ENCODE data around the gene ERICH4. TPM values are rescaled to one million over a fixed set of nuclear protein-coding genes. Genes with fewer than 3 reads are reported as not detected.

The ERICH4 gene
- polyA plus RNA-seq, 1 of the 3 experiments (the other 2 are of a cell fraction), result not detected

- H4K20me1 ChIP-seq (ENCODE audit: insufficient read depth), result no peaks in the 10 kb centered on the region
- CTCF ChIA-PET, result interaction anchor here (0.7 kb wide), 1 partner anchor 14 kb away, joined by 3 read pairs; no protein-coding TSS in a partner anchor
These were observed 44.4 kb upstream of the ERICH4 start for GRCh38 chr19:41398598-41398997.

More at GRCh38 chr19:41398598-41398997, 44.4 kb upstream of the ERICH4 start:
- POLR2A ChIA-PET, result no interaction called here
- TF ChIP-seq REST (IDR thresholded peaks at IDR 0.05; ENCODE audit: low read depth, low read length) (no peak), EZH2phosphoT487 (IDR thresholded peaks at IDR 0.05; ENCODE audit: borderline replicate concordance, low read depth) (no peak), GABPA (IDR thresholded peaks at IDR 0.05; ENCODE audit: low read depth) (no peak), TAF1 (IDR thresholded peaks at IDR 0.05; ENCODE audit: borderline replicate concordance, low read depth, low read length) (no peak), FOSL2 (IDR thresholded peaks at IDR 0.05; ENCODE audit: borderline replicate concordance, low read depth) (no peak), FOXM1 (IDR thresholded peaks at IDR 0.05; ENCODE audit: low read depth) (no peak), RCOR1 (IDR thresholded peaks at IDR 0.05; ENCODE audit: low read length) (no peak), NFIC (IDR thresholded peaks at IDR 0.05; ENCODE audit: borderline replicate concordance) (no peak), RAD21 (IDR thresholded peaks at IDR 0.05; ENCODE audit: low read length) (no peak), NRF1 (IDR thresholded peaks at IDR 0.05; ENCODE audit: low read depth, low read length) (no peak), TEAD4 (IDR thresholded peaks at IDR 0.05; ENCODE audit: borderline replicate concordance, insufficient read depth) (no peak), TCF12 (IDR thresholded peaks at IDR 0.05) (no peak), YY1 (IDR thresholded peaks at IDR 0.05; ENCODE audit: low read depth) (no peak), GATA2 (CRISPR knock-in tag; IDR thresholded peaks at IDR 0.05) (no peak), ELF1 (IDR thresholded peaks at IDR 0.05) (no peak), MEF2A (IDR thresholded peaks at IDR 0.05; ENCODE audit: borderline replicate concordance, low read depth) (no peak), USF1 (IDR thresholded peaks at IDR 0.05; ENCODE audit: borderline replicate concordance, low read depth) (no peak), POLR2AphosphoS5 (IDR thresholded peaks at IDR 0.05; ENCODE audit: low read depth, low read length) (no peak), SMC3 (IDR thresholded peaks at IDR 0.05; ENCODE audit: low read depth, low read length) (no peak)
- Histone ChIP-seq H3K9me2 (no peaks in the 10 kb centered on the region), H3K4me2 (peak overlapping the region; percentile 99), H3K36me3 (replicated peaks in 1 of 2; ENCODE audit: control insufficient read depth in 1 of 2, insufficient read depth in 2 of 2, low read length in 1 of 2) (no peaks in the 10 kb centered on the region), H3K9ac (peak overlapping the region; percentile 95), H2AFZ (ENCODE audit: low read depth) (no peak overlapping the region), H3F3A (replicated peaks; ENCODE audit: insufficient read depth) (no peaks in the 10 kb centered on the region), H3K79me2 (ENCODE audit: insufficient read depth) (peaks cover 48% of the 10 kb centered on the region), H3K4me1 (ENCODE audit: control insufficient read depth in 1 of 2, insufficient read depth in 2 of 2, low read depth in 1 of 2, low read length in 1 of 2) (peaks cover 5 to 14% of the 10 kb centered on the region in 2 experiments; a peak in 2 of 4 replicates), H3K27me3 (ENCODE audit: insufficient read depth) (no peaks in the 10 kb centered on the region), H3K9me3 (no peaks in the 10 kb centered on the region), H3K27ac (ENCODE audit: low read depth in 2 of 2, low read length in 1 of 2) (no peak overlapping the region), H3K4me3 (ENCODE audit: low read depth in 2 of 2, low read length in 1 of 2) (peak overlapping the region; percentile 79 to 91)
- 58% methylated on average over 3 of the region's 3 CpGs for WGBS (ENCODE audit: low lambda C conversion rate)
- no peak for DNase-seq

Measured in SK-N-SH (cell line).